Activated CD8-positive, alpha-beta memory T cell treated with anti-CD3 and anti-CD28 coated beads, Interleukin-2, amount 50 U/mL, for 24 hours (primary cell): ENCODE results near the gene CASP2.

Experiments used
- DNase-seq: peaks from one replicate; pipeline ENCODE4 v3.0.0-alpha.2; 2020; ENCODE audit errors: extremely low read depth

Gene CASP2

DNA sequence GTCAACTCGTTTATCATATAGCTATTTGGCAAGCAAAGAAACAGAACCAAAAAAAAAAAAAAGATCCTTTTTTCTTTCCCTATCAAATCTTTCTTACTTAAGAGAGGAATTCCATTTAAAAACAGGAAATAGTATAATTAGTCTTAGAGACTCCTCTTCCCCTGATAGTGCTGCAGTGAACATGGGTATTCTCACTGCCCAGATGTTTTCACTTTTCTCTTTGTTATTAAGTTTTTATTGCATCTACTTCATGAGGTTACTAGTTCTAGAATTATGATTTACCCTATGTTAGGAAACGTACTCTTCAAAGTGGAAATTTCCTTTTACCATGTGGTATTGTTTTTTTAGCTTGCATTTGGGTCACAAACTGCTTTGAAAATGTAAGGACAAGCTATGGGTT is 8.5 kb downstream of the CASP2 start:
- DNase-seq = no peak

GRCh38 chr7:143299346-143299745 is 11.2 kb downstream of the CASP2 start:
- DNase-seq = no peak

DNA sequence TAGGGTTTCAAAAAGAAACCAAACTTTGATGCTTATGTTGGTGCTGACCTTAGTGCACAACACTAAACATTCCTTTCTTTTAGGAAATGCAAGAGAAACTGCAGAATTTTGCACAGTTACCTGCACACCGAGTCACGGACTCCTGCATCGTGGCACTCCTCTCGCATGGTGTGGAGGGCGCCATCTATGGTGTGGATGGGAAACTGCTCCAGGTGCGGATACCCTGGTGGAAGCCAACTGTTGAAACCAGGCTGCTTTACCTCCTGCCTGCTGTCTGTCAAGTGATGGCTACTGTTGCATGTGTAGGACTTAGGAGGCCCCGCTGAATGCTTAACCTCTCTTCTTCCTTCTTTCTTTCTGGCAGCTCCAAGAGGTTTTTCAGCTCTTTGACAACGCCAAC is 11.7 kb downstream of the CASP2 start:
- no peak for DNase-seq

DNA sequence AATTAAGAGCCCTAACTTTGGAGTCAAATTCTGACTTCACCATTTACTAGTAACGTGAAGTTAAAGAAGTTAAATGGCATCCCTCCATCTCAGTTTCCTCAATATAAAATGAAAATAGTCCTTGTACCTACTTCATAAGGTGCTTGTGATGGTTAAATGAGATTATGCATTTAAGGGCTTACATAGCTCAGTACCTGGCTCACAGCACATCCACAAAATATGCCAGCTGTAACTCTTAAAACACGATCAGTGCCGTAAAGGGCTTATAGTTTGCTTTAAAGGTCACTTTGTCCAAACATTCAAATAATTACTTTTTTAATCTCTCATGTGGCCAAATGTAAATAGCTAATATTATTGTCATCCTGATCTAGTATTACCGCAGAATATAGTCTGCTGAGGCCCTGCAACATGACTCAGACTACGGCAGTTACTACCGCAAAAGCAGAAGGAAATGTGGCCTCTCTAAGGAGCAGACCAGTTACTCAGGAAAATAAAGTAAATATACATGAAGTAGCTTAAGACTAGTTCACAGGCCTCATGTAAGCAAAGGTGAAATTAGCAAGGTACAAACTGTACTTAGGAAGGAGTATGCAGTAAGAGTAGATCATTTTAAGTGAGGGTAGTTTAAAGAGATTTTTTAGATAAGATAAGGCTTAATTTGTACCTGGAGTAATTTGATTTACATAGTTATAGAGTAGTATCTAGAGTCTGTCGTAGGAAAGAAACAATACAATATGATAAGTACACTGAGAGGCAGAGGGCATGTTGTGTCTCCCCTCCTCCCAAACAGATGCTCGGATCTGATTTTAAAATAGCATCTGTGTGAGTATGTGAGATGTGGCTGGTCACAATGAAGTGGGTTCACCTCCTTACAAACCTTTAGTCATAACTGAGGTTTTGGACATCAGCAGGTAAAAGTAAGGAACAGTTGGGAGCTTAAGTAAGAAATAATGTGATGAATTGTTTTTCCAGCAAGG is 13.1 kb downstream of the CASP2 start:
- no peak for DNase-seq

DNA sequence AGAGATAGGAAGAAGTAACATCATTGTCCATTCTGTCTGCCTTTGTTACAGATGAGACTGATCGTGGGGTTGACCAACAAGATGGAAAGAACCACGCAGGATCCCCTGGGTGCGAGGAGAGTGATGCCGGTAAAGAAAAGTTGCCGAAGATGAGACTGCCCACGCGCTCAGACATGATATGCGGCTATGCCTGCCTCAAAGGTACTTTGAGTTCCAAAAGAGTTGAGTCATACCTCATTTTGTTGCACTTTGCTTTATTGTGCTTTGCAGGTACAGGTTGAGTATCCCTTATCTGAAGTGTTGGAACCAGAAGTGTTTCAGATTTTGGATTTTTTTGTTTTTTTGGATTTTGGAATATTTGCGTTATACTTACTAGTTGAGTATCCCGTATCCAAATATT is 15.6 kb downstream of the CASP2 start:
- DNase-seq = no peak

DNA sequence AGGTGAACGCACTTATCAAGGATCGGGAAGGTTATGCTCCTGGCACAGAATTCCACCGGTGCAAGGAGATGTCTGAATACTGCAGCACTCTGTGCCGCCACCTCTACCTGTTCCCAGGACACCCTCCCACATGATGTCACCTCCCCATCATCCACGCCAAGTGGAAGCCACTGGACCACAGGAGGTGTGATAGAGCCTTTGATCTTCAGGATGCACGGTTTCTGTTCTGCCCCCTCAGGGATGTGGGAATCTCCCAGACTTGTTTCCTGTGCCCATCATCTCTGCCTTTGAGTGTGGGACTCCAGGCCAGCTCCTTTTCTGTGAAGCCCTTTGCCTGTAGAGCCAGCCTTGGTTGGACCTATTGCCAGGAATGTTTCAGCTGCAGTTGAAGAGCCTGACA is 16.8 kb downstream of the CASP2 start:
- DNase-seq = no peak

DNA sequence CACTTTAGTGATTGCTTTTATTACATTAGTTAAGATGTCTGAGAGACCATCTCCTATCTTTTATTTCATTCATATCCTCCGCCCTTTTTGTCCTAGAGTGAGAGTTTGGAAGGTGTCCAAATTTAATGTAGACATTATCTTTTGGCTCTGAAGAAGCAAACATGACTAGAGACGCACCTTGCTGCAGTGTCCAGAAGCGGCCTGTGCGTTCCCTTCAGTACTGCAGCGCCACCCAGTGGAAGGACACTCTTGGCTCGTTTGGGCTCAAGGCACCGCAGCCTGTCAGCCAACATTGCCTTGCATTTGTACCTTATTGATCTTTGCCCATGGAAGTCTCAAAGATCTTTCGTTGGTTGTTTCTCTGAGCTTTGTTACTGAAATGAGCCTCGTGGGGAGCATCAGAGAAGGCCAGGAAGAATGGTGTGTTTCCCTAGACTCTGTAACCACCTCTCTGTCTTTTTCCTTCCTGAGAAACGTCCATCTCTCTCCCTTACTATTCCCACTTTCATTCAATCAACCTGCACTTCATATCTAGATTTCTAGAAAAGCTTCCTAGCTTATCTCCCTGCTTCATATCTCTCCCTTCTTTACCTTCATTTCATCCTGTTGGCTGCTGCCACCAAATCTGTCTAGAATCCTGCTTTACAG is 17.4 kb downstream of the CASP2 start:
- peak; percentile 28 for DNase-seq

DNA sequence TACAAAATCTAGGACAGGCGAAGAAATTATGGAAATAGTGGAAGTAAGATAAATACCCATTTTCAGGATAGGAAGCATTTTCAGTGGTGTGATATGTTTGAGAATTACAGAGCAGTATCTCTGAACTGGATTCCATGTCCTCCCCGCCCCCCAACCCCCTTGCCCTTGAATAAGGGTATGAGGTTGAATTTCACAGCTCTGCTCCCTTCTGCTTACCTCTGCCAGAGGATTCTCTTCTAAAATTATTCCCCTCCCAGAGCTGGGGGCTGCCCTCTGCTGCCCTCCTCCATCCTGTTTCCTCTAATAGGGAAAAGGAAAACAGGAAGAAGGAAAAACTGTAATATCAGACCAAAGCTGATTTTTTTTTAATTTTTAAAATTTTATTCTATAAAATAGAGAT is 20.5 kb downstream of the CASP2 start:
- no peak for DNase-seq

DNA sequence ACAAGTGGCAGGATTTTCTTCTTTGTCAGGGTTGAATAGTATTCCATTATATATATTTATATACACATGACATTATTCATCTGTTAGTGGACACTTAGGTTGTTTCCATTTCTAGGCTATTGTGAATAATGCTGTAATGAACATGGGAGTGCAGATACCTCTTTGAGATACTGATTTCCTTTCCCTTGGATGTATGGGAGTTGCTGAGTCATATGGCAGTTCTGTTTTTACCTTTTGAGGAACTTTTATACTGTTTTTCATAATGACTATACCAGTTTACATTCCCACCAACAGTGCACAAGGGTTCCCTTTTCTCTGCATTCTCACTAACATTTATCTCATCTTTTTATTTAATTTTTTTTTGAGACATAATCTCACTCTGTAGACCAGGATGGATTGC is 26.0 kb downstream of the CASP2 start:
- no peak for DNase-seq

DNA sequence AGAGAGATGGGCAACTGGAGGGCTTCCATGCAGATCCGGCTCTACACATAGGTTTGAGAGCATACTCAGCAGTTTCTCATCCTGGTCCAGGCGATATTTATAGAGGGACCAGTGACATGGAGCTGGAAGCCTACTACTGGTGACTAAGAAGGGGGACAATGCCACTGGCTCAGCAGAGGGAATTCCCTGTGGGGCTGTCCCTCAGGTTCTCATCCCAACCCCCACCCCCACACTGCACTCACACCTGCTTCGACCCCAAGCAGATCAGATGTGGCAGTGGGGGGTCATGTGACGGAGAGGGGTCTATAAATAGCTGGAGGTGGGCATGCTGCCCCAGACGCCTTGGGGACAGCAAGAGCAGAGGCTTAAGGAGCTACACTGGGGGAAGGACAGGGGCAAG is 27.6 kb downstream of the CASP2 start, which contains the start of gene CLCN1:
TSS of gene CLCN1 (plus strand) at position 336 of the 400 bp plus-strand sequence. CDS start 102 bp downstream, outside the sequence.
- no peak for DNase-seq

DNA sequence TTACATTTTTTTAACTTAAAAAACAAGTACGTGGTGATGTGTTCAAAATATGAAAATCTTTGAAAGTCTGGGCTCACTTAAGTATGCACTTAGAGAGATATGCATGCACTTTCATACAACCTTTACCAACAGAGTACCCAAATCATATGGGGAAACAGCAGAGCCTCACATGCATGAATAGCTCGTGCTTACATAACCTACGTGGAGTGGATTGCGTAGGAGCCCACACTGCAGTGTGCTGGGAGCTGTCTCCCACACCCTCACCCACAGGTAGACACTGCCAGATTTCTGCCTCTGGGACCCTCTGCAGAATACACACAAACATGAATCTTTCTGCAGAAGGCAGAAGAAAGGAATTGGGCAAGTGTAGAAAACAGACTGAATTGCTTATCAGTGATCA is 28.3 kb downstream of the CASP2 start:
- DNase-seq = no peak

- DNase-seq = no peak
Measured at GRCh38 chr7:143318661-143319060, 30.5 kb downstream of the CASP2 start.

DNA sequence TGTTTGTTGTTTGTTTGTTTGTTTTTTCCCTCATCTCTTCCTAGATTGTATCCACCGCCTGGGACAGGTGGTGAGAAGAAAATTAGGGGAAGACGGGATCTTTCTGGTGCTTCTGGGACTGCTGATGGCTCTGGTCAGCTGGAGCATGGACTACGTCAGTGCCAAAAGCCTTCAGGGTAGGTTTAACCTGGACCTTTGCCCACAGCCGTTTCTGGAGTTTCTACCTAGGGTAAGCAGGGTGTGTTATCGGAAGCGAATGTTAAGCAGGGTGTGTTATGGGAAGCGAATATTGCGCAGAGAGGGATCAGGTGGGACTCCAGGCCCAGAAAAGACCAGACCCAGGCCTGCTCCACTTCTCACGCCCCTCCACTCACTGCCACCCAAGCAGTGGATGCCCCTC is 32.5 kb downstream of the CASP2 start:
- DNase-seq = no peak

DNA sequence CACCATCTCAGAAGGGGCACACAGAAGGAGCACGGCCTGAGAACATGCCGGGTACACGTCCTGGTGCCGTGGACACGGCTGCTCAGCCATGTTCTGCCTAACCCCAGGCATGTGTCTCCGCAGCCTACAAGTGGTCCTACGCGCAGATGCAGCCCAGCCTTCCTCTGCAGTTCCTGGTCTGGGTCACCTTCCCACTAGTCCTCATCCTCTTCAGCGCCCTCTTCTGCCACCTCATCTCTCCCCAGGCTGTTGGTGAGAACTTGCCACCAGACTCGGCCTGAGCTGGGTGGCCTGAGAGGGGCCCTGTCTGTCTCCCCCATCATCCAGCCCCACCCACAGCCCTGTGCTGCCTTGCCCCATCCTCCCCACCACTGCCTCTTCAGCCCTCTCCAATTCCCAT is 33.1 kb downstream of the CASP2 start:
- DNase-seq = no peak

DNA sequence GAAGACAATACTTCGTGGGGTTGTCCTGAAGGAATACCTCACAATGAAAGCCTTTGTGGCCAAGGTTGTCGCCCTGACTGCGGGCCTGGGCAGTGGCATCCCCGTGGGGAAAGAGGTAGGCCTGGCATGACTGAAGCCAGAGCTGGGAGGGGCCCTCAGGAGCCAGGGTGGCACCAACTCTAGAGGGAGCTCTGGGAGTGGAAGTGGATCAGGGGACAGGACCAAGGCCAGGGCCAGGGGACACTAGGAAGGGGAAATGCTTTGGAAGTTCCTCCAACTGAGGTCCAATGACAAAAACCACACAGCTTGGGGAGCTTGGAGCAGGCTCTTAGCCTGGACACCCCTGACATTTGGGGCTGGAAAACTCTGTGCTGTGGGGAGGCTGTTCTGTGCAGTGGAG is 33.6 kb downstream of the CASP2 start:
- no peak for DNase-seq

DNA sequence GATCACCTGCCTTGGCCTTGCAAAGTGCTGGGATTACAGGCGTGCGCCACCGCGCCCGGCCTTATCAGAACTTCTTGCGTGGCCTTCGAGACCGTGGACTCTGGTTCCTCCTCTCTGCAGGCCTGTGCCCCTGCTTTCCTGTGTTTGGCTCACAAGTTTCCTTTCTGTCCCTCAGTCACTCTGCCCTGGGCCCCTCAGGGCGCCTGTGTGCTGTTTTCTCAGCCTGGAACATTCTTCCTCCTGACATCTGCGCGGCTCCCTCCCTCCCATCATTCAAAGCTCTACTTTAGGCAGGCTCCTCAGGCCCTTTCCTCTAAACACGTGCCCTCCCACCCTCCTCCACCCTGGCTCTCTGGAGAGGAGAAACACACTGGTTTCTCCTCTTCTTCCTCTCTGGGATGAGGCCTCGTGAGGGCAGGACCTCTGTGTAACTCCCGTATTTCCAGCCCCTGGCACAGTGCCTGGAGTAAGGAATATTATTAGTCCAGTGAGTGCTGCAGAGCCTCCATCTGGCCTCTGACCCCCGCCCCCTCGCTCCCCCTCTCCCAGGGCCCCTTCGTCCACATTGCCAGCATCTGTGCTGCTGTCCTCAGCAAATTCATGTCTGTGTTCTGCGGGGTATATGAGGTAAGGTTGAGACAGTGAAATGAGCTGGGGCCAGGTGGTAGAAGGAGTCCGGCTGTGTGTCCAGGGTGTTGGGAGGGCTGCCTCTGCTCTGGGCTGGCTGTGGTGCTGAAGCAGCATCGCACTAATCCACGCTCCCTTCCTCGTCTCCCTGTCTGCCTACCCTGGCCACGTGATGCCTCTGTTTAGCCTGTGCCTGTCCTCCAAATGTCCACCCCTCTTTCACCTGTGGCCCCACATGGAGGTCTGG is 34.8 kb downstream of the CASP2 start:
- DNase-seq = no peak

DNA sequence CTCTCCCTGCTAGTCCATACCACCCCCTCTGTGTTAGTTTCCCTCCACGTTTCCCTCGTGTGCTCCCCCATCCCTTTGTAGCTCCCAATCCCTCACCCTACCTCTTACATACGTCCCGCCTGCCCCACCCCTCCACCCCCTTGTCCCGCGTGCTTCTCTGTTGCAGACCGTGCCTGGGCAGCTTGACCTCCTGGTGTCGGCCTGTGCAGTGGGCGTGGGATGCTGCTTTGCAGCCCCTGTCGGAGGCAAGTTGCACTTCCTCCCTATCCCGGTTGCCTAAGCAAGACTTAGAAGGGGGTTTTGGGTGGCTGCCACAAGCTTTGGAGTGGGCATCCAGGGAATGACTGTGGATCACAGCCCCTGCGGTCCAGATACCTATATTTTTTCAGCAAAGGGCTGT is 35.5 kb downstream of the CASP2 start:
- no peak for DNase-seq

GRCh38 chr7:143325240-143325639 is 37.1 kb downstream of the CASP2 start:
- no peak for DNase-seq

- DNase-seq = no peak
Measured at GRCh38 chr7:143327903-143328302, 39.8 kb downstream of the CASP2 start.

DNA sequence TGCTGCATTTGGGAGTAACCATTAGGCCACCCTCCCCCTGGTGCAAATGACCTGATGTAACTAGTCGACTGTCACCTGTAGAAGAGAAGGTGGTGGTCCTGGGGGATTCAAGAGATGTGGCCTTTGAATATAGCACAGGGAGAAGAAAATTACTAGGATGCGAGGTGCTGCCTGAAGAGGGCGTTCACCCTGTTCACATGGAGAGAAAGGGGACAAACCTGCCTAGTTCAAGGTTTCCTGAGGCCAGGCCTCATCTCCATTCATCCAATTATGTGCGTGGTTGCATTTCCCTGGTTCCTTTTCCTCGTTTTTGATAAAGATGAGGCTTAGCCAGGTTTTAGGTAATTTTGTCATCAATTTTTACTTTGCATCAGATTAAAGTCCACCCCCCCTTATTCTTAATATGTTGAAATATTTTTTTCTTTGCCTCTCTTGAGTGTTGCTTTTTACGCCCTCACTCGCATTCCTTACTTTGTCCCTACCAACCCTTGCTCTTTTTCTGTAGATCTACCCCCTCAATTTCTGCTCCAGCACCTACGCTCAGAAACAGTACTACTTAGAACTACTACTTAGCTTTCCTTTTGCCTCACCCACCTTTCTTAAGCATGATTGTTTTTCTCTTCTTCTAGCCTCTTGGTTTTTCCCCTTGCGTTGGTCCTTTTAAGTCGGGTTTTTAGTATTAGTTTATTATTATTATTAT is 41.5 kb downstream of the CASP2 start:
- no peak for DNase-seq

- no peak for DNase-seq
Measured at GRCh38 chr7:143331179-143331801, 43.1 kb downstream of the CASP2 start.
